ENCODE measurements around the gene KLHL14.

- no peak for TF ChIP-seq CTCF (IDR thresholded peaks at IDR 0.05; ENCODE audit: insufficient read depth, low read length)
- TF ChIP-seq POLR2AphosphoS5 (IDR thresholded peaks at IDR 0.05; ENCODE audit: low read depth): no peak
- no peak for TF ChIP-seq REST (IDR thresholded peaks at IDR 0.05; ENCODE audit: insufficient replicate concordance, low read depth)
- TF ChIP-seq GABPA (IDR thresholded peaks at IDR 0.05; ENCODE audit: low read depth): no peak
Measured at GRCh38 chr18:32669549-32670165, 103.2 kb downstream of the KLHL14 start.
